Glomerular endothelial cell (primary cell): ENCODE results near the gene SBK2. TPM values are rescaled to one million over a fixed set of nuclear protein-coding genes. Genes with fewer than 3 reads are reported as not detected.

Source experiments
- total RNA-seq: library from RNA; depleted of rRNA; stranded (reverse); fragments of >200 nt; gene quantifications from 2 replicates; pipeline ENCODE4 v1.2.3, GENCODE V29; 2015

SBK2 gene
- total RNA-seq, 1 donor from 2014 or later, result not detected

Other genes with a start within 250 kb of the SBK2 start
- not detected in 2 replicates for gene TMEM150B, start 211.8 kb downstream of the SBK2 start, total RNA-seq
- gene KMT5C, start 197.3 kb downstream of the SBK2 start, total RNA-seq, result 8.0 and 12.8 TPM in 2 replicates
- not detected in 2 replicates for gene COX6B2, start 182.4 kb downstream of the SBK2 start, total RNA-seq
- gene GARIN5B, start 173.9 kb downstream of the SBK2 start, total RNA-seq, result not detected in 2 replicates
- 3.1 and 6.8 TPM in 2 replicates for gene IL11, start 166.7 kb downstream of the SBK2 start, total RNA-seq
- gene TMEM190, start 160.3 kb downstream of the SBK2 start, total RNA-seq, result not detected in 2 replicates
- gene TMEM238, start 152.8 kb downstream of the SBK2 start, total RNA-seq, result 0.58 and 1.3 TPM in 2 replicates
- 597 and 618 TPM in 2 replicates for gene RPL28, start 151.2 kb downstream of the SBK2 start, total RNA-seq
- 64.2 and 82.3 TPM in 2 replicates for gene UBE2S, start 129.3 kb downstream of the SBK2 start, total RNA-seq
- gene SHISA7, start 93.8 kb downstream of the SBK2 start, total RNA-seq, result not detected in 2 replicates
- gene ISOC2, start 75.5 kb downstream of the SBK2 start, total RNA-seq, result 52.1 and 73.1 TPM in 2 replicates
- gene C19orf85, start 72.4 kb downstream of the SBK2 start, total RNA-seq, result not detected in 2 replicates
- gene ZNF628, start 60.5 kb downstream of the SBK2 start, total RNA-seq, result 3.8 and 10.1 TPM in 2 replicates
- gene NAT14, start 51.9 kb downstream of the SBK2 start, total RNA-seq, result 26.4 and 42.5 TPM in 2 replicates
- 2.4 and 2.9 TPM in 2 replicates for gene SSC5D, start 48.7 kb downstream of the SBK2 start, total RNA-seq
- 1.3 and 1.5 TPM in 2 replicates for gene SBK3, start 8.4 kb upstream of the SBK2 start, total RNA-seq
- gene ZNF579, start 43.7 kb upstream of the SBK2 start, total RNA-seq, result 9.2 and 9.5 TPM in 2 replicates
- 4.4 and 4.7 TPM in 2 replicates for gene FIZ1, start 62.4 kb upstream of the SBK2 start, total RNA-seq
- 24.6 and 42.1 TPM in 2 replicates for gene ZNF524, start 63.2 kb upstream of the SBK2 start, total RNA-seq
- gene ZNF865, start 68.5 kb upstream of the SBK2 start, total RNA-seq, result 5.7 and 13.1 TPM in 2 replicates
- gene ZNF784, start 87.4 kb upstream of the SBK2 start, total RNA-seq, result 2.0 and 3.9 TPM in 2 replicates
- gene ZNF580, start 103.9 kb upstream of the SBK2 start, total RNA-seq, result 18.3 and 28.9 TPM in 2 replicates
- gene ZNF581, start 106.5 kb upstream of the SBK2 start, total RNA-seq, result 22.8 and 39.4 TPM in 2 replicates
- 24.0 and 28.7 TPM in 2 replicates for gene CCDC106, start 111.1 kb upstream of the SBK2 start, total RNA-seq
- 111 and 150 TPM in 2 replicates for gene U2AF2, start 117.9 kb upstream of the SBK2 start, total RNA-seq
- gene EPN1, start 138.1 kb upstream of the SBK2 start, total RNA-seq, result 162 and 201 TPM in 2 replicates
- gene NLRP9, start 201.3 kb upstream of the SBK2 start, total RNA-seq, result not detected in 2 replicates
- not detected in 2 replicates for gene RFPL4A, start 222.0 kb upstream of the SBK2 start, total RNA-seq
- not detected in 2 replicates for gene RFPL4AL1, start 232.0 kb upstream of the SBK2 start, total RNA-seq